Left cardiac atrium (tissue), 4 donors: Measurements from ENCODE around the gene RPS18. TPM values are rescaled to one million over a fixed set of nuclear protein-coding genes. Genes with fewer than 3 reads are reported as not detected.
A peak's percentile ranks its signal among the peaks of the same experiment; 100 is the strongest.
"Not testable (repeated sequence)": the region's sequence is repeated elsewhere in the genome, so short reads cannot be mapped to it uniquely, and the experiment has no call there.

Experiments
- ATAC-seq, 2 donors: fragments of 200-7000 bp; cut with Tn5 transposase; one replicate each; pipeline ENCODE4 v1.9.1; 2020; ENCODE audit warnings: mild to moderate bottlenecking in 2 of 2, moderate library complexity in 2 of 2
- DNase-seq: peaks from one replicate; pipeline ENCODE4 v3.0.0-alpha.2; 2020
- intact Hi-C, 2 donors: fragments of 100-400 bp; cut with DNase I; formaldehyde crosslinking; loops; one replicate each; pipeline versions ENCODE4 v1.14.1 to v1.15.1; 2022 to 2023
- long read RNA-seq: library from polyadenylated mRNA; unstranded; transcript quantifications from one replicate; pipeline ENCODE4 v2.0.0, GENCODE V29; 2021
- total RNA-seq, 2 donors: library from RNA; stranded (reverse); fragmentation: NEBNext Ultra II Directional; extraction: Animal tissue kit (Norgen Biotek cat#: 25700); gene quantifications; one replicate each; pipeline ENCODE4 v1.2.1, GENCODE V29; 2021
- donor health status: DM: no; HTN: yes; CAD: no.
- donor health status: DM: no; HTN: yes; CAD: no; lungs with severe emphysema.
- donor health status: DM: yes; HTN: yes; CAD: no.
- donor health status: Dilated cardiomyopathy.

Gene RPS18
- total RNA-seq, result 1,000 to 10,000 TPM; 1,167 to 1,230 TPM
- long read RNA-seq, transcript RPS18-230 (6 exons, 613 nt), result major isoform, 22 of 28 reads
- long read RNA-seq, partial matches to known transcripts, result 5 of 28 reads
- long read RNA-seq, other reads (novel, unspliced or antisense), result 1 of 28 reads

DNA sequence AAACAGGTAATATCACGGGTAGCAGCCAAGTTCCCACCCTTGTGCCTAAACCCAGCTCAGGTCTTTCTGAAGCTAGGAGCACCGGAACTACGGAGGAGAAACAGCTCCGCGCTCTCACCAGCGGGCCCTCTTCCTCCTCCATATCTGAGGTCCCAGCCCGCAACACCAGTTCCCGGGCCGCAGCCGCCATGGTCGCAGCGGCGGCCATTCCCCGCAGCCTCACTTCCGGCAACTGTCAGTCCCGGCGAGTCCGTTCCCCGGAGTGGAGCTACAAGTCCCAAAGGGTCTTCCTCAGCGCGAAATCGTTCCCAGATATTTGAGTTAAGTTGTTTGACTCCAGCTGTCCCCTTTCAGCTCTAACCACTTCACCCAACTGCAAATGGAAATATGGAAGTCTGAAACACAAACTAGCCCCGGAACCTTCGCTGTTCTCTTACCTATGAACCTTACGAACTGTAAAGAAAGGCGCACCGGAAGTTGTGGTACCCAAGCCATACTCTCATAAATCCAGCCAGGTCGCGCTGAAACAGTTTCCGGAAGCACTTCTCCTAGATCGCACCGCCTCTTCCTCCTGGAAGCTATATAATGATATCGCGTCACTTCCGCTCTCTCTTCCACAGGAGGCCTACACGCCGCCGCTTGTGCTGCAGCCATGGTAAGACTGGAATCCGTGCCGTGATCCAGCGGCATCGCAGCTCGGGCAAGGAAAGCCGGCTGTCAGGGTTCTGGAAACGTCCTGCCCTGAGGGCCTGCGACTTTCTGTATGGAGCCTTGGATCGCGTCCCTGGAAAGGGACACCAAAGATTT, at the start of gene RPS18, which contains the start of gene VPS52:
Gene RPS18, plus strand, starts transcription at position 608 of the 807 bp plus-strand sequence. Its CDS starts 45 bp downstream, at position 653.
Gene VPS52, minus strand, starts transcription at position 409 of the 807 bp plus-strand sequence. Its CDS starts 201 bp downstream, at position 208.
- DNase-seq (peak; percentile 94), ATAC-seq (peak; percentile 96 to 97)
- intact Hi-C loops, result no loop called here

DNA sequence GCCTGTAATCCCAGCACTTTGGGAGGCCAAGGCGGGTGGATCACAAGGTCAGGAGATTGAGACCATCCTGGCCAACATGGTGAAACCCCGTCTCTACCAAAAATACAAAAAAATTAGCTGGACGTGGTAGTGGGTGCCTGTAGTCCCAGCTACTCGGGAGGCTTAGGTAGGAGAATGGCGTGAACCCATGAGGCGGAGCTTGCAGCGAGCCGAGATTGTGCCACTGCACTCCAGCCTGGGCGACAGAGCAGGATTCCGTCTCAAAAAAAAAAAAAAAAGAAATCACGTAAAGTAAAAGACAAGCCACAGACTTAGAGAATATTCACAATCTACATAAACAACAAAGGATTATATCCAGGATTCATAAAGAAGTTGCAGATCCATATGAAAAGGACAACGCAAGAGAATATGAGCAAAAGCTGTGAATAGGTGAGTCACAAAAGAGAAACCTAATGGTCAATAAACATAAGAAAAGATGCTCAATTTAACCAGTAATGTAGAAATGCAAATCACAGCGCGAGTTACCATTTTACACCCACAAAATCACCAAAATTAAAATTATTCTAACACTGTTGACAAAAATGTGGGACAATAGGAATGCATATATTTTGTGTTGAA, 45.3 kb upstream of the RPS18 start:
- intact Hi-C loops, result loop anchor here in 1 of 2 donors (10.0 kb wide), 1 partner anchor 222 kb away; the partner anchor contains the start of gene HLA-DOA
- not testable (repeated sequence) for DNase-seq, ATAC-seq

DNA sequence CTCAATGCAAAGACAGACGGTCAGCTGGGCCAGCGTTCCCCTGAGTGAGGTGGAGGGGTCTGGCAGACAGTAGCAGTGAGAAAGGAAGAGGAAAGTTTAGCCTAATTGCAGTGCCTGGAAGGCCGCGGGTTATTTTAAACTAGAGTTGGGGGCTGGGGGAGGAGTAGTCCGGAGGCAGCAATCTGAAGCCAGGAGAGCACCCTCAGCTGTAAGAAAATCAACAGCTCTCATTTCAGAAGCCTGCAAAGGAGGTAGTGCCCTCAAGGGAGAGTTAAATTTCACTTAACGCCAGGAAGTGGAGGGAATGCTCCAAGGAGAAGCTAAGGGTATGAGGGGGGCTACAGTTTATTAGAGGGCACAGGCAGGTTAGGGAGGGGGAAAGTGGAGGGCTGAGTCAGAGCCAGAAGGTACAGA, 36.6 kb upstream of the RPS18 start:
- ATAC-seq, result no peak
- DNase-seq, result no peak
- intact Hi-C loops, result no loop called here

DNA sequence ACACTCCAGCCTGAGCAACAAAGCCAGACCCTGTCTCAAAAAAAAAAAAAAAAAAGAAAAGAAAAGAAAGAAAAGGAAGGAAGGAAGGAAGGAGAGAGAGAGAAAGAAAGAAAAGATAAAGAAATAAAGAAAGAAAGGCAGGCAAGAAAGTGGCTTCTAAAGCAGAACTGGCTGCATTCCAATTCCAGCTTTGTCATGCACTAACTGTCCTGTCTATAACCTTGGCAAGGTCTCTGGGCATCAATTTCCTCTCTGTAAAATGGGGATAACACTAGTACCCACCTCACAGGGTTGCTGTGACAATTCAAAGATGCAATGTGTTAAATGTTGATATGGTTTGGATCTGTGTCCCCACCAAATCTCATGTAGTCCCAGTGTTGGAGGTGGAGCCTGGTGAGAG, 35.5 kb upstream of the RPS18 start:
- DNase-seq (no peak), ATAC-seq (no peak)
- intact Hi-C loops, result no loop called here

DNA sequence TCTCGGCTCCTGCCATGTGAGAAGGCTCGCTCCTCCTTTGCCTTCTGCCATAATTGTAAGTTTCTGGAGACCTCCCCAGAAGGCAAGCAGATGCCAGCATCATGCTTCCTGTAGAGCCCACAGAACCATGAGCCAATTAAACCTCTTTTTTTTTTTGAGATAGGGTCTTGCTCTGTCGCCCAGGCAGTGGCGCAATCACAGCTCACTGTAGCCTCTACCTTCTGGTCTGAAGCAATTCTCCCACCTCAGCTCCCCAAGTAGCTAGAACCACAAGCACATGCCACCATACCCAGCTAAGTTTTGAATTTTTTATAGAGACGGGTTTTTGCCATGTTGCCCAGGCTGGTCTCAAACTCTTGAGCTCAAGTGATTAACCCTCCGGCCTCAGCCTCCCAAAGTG, 35.0 kb upstream of the RPS18 start:
- intact Hi-C loops, result no loop called here
- ATAC-seq (no peak), DNase-seq (no peak)

DNA sequence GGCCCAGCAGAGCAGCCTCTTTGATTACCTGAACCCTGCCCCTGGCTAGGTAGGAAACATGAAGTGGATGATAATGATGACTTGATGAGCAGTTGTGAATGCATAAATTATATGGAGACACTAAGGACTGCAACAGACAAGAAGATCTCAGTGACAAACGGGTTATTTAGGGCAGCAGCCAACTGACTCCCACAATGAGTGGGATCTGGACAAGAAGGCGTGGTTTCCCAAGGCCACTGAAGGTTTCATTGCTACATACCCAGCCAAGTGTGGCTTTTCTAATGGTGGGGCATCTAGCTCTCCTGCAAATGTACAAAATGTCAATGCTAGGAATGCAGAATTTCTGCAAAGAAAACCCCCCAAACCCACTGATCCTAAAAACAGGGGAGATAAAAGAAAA, 34.1 kb upstream of the RPS18 start:
- intact Hi-C loops, result no loop called here
- DNase-seq, result no peak
- no peak for ATAC-seq

DNA sequence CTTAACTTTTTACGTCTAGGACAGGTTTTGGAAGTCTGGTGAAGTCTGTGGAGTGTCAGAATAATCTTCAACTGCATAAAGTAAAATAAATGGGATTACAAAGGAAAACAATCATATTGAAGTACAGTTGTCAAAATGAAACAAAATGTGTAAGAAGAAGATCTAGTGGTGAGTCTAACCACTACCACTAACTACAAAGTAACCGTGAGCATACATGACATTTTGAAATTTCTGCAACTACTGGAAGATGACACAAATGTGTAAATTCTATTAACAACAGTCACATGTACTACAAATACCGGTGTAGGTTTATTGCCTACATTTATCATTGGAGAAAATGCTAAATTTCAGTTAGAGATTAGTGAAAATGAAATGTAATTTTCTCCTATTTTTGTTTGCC, 29.9 kb upstream of the RPS18 start:
- no peak for ATAC-seq
- no peak for DNase-seq
- intact Hi-C loops, result loop anchor here (5.0 to 10.0 kb wide), 3 partner anchors 80 to 347 kb away; no protein-coding TSS in a partner anchor

DNA sequence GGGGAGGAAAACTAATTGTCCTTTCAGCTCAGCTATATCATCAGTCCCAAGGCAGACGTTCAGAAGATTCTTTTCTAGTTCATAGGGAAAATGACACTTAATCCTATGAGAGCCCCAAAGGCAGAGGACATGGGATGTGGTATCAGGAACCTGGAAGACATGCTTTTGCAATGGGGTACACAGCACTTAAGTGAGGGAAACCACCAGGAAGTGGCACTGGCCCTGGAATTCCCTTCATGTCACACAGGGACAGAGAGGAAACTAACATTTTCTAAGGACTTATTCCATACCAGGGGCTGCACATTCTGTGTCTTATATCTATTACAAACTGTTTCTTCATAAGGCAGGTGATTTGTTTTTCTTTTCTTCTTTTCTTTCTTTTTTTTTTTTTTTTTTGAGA, 28.4 kb upstream of the RPS18 start:
- ATAC-seq, result no peak
- intact Hi-C loops, result loop anchor here (5.0 to 10.0 kb wide), 3 partner anchors 81 to 349 kb away; no protein-coding TSS in a partner anchor

DNA sequence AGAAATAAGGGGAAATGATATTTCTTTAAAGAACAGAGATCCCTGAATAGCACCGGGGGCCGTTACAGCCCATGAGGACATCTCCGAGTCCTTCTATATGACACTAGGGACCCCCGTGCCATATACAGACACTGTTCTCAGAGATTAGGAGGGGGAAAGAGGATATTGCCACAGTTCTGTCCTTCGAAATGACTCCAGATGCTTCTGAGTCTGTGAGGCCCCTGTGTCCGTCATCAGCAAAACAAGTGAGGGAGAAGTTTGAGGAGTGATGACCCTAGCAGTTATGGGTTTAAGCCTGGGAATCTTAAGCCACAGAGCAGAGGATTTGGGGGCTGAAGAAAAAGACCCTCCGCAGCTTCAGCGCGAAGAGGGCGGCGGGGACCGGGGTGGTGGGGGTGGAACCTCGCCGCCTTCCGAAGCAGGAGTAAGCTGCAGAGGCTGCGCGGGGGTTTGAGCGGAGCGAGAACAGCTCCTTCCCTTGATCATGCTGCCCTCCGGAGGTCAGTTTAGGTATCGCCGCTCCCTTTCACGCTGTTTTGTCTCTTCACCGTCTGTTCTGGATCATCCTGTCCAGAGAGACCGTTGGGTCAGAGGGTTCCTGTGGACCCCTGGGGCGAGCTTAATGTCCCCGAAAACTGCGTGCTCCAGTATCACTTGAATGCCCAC, 23.8 kb upstream of the RPS18 start:
- intact Hi-C loops, result loop anchor here (1.0 to 10.0 kb wide), 6 partner anchors 36 to 353 kb away; no protein-coding TSS in a partner anchor
- peak; percentile 90 for DNase-seq
- ATAC-seq, result peak; percentile 71 to 76

More for the DNA sequence above, 28.4 kb upstream of the RPS18 start:
- no peak for DNase-seq

DNA sequence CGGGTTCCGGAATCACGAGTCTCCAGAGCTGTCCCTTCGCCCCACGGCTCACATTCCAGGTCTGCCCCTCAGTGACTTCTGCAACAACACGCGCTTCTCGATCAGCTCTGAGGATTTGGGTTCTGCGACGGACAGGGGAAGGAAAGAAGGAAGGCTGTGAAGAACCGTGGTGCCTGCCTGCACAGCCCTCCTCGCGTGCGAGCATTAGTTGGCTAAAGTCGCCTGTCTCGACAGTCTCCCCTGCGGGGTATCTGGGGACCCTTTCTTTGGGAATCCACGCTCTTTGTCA, 23.3 kb upstream of the RPS18 start:
- ATAC-seq (peak; percentile 7 to 12), DNase-seq (peak; percentile 37)
- intact Hi-C loops, result loop anchor here (1.0 to 10.0 kb wide), 6 partner anchors 36 to 354 kb away; no protein-coding TSS in a partner anchor

DNA sequence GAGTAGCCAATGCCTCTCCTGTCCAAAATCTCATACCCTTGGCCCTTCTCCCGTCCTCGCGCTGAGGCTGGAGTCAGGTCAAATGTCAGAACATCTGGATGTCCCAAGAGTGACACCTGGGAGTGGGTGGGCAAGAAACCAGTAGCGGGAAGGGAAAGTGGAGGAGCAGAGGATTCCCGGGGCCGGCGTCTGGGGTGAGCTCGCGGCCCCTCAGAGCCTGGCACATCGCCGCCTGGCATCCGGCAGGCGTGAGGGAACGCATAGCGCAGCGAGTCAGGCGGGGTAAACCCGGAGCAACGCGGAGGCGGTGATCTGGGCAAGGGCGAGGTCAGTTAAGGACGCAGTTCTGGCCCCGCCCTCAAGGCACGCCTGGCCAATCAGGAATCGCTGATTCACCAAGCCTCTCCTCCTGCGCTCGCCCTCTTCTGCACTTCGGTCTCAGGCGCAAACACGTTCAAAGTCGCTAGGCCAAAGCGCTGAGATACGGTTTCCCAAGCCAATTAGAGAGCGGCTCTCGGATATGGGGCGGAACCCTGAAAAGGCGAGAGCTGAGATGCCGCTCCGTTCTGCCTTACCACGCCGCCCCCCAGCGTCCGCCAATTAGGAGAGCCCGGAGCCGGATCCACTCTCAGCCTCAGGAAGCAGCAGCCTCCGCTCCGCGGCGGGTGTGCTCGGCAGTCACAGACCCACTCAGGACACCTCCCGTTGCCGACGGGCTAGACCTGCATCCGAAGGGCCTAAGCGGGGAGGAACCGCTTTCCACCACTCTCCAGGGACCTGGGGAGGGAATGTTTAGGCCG, 22.7 kb upstream of the RPS18 start:
- DNase-seq, result peak; percentile 98
- ATAC-seq, result peak; percentile 95 to 97
- intact Hi-C loops, result loop anchor here (1.0 to 10.0 kb wide), 6 partner anchors 37 to 354 kb away; no protein-coding TSS in a partner anchor

DNA sequence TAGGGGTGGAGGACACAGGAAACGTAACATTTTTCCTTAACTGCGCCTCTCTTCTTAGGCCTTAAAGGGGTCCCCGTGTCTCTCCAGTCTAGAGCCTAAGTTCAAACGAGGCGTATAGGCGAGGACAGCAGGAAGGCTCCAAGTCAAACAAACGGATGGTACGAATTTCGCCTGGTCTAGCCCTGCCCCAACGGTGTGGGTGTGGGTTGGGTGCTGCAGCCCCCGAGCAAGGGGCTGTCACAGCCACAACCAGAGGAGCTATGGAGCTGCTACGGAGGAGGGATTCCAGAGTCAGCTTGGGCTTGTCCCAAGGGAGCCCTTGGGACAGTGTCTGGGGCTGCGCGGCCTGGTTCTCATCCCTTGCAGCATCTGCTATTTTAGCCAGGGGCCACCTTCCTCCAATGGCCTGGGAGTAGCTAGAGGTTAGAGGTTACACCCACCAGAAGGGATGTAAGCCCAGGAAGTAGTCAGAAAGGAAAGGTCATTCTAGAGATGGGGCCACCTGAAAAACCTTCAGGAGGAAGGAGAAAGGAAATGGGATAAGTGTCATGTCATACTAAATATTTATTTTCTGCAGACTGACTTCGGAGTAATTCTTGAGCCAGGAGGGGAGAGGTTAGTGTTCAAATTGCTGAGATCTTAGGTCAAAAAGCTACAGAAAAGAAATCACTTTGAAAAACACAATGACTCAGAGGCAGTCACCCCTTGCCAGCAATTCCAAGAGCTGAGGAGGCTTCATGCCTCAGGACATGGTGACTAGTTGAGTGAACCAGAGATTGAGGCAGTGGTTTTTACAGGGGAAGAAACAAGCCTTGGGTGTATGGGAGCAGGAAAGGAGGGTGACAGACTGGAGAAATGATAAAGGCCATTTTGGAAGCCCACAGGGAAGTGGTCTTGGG, 21.9 kb upstream of the RPS18 start:
- intact Hi-C loops, result loop anchor here (2.0 to 10.0 kb wide), 5 partner anchors 38 to 355 kb away; no protein-coding TSS in a partner anchor
- DNase-seq, result peak; percentile 35
- peak in 1 of 2 donors; percentile 0 for ATAC-seq

DNA sequence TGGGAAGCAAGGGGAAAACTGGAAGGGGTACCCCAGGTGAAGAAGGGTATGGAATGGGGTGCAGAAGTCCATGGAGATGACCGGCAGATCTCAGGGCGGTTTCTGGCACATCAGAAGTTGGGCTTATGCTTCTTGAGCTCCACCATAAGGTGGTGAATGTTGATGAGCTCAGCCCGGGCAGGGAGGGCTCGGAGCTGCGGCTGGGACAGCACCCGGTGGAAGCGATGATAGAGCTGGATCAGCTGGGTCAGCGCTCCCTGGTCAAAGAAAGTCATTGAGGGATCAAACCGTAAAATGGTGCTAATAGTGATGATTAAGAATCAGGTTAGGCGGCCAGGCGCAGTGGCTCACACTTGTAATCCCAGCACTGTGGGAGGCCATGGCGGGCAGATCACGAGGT, 21.1 kb upstream of the RPS18 start:
- intact Hi-C loops, result no loop called here

DNA sequence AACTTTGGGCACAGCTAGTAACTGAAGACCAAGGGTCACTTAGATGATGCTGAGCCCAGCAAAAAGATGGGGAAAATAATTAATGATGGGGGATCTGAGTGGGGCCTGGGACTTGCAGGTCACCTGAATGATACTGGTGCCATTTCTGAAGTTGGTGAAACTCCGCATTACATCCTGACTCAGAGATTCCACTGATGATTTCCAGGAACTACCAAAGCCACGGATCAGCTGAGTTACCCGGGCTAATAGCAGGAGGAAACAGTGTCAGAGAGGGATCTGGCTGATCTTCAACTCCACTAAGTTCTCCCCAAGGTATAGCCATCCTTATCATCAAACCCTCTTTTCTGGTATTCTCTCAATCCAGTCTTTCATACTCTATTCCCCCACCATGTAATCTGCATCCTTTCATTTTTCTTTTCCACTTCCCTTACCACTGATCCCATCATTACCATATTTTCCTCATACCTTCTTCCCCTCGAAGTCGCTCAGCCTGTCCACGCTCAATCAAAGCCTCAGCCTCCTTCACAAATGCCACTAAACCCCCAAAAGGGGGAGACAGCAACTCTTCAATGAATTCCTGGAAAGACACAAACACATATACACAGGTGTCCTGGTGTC, 20.4 kb upstream of the RPS18 start:
- no peak for DNase-seq
- ATAC-seq, result no peak
- intact Hi-C loops, result no loop called here

More for the DNA sequence above, 21.1 kb upstream of the RPS18 start:
- ATAC-seq, result no peak
- no peak for DNase-seq

DNA sequence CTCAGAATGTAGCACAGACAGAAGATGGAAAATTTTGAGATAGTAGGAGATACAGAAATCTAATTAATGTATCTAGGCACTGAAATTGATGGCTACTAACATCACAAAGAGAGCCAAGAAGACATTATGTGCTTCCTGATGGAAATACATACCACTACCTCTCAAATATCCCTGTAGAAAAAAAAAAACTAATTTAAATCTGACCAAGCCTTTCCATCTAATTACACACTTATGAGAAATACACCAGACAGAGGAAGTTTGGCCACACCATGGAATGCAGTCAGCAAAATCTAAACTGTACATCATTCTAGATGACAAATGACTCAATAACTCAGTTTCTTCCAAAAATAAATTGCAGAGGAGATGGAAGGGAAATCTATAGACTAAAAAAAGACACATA, 19.1 kb upstream of the RPS18 start:
- DNase-seq (no peak), ATAC-seq (no peak)
- intact Hi-C loops, result no loop called here

DNA sequence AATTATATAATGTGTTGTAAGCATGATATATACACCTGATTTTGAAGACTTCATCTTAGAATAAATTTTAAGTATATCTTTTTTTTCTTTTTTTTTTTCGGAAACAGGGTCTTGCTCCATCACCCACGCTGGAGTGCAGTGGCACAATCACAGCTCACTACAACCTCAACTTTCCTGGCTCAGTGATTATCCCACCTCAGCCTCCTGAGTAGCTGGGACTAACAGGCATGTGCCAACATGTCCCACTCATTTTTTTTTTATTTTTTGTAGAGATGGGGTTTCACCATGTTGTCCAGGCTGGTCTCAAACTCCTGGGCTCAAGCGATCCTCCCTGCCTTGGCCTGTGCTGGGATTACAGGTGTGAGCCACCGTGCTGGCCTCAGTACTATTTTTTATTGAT, 17.3 kb upstream of the RPS18 start:
- no peak for DNase-seq
- intact Hi-C loops, result no loop called here
- no peak for ATAC-seq

DNA sequence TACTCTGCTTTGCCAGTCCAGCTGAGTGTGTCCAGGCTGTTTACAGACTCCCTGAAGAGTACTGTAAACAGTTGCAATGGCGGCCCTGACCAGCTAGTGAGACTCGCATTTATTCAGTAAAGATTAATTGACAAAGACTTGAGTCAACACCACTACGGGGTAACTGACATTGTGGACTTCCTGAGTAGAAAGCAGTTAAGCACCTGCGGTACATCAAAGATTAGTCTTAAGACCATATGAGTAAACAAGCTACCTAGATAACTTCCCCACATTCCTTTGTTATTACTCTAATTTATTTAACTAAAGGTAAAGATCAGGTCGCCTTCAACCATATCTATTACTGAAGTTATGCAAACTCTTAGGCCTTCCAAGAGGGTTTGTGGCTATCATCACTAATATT, 12.8 kb upstream of the RPS18 start:
- intact Hi-C loops, result no loop called here
- DNase-seq (no peak), ATAC-seq (no peak)
